ENCODE measurements around the gene TSPAN32. TPM values are rescaled to one million over a fixed set of nuclear protein-coding genes. Genes with fewer than 3 reads are reported as not detected.

Gene TSPAN32, protein sequence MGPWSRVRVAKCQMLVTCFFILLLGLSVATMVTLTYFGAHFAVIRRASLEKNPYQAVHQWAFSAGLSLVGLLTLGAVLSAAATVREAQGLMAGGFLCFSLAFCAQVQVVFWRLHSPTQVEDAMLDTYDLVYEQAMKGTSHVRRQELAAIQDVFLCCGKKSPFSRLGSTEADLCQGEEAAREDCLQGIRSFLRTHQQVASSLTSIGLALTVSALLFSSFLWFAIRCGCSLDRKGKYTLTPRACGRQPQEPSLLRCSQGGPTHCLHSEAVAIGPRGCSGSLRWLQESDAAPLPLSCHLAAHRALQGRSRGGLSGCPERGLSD
- not detected for polyA plus RNA-seq (2013, experiment 1 of 2)
- polyA plus RNA-seq (2013, experiment 2 of 2): 0.01 TPM

- no peak within 1 kb of the TSS for H4K91ac ChIP-seq (ENCODE audit: low read depth, low read length, poor library complexity)
- peaks cover 3% of the 10 kb centered on the region for H3K79me1 ChIP-seq (ENCODE audit: low read depth, low read length)
- no peak within 1 kb of the TSS for H3K4ac ChIP-seq (ENCODE audit: low read length)
- no peak within 1 kb of the TSS for H3K4me3 ChIP-seq (ENCODE audit: low read length in 2 of 2)
- peak within 1 kb of the TSS; percentile 74 for H4K8ac ChIP-seq (ENCODE audit: low read depth, low read length)
- H3K27ac ChIP-seq (replicated peaks; ENCODE audit: low read length): no peak within 1 kb of the TSS
- no CpG with 5 or more reads among the region's 16 CpGs for WGBS, 2 donors (ENCODE audit: extremely low coverage in 2 of 2, insufficient read length in 2 of 2, insufficient replicate concordance in 1 of 2)
- peak within 1 kb of the TSS; percentile 83 for H3K18ac ChIP-seq (ENCODE audit: low read length)
- no peak for DNase-seq (ENCODE audit: low spot score)
- H2BK15ac ChIP-seq (ENCODE audit: low read length): peak within 1 kb of the TSS; percentile 96
- H3K36me3 ChIP-seq (replicated peaks in 1 of 2; ENCODE audit: control insufficient read depth in 2 of 2, insufficient read depth in 2 of 2, low read length in 2 of 2): no peaks in the 10 kb centered on the region
- no peak within 1 kb of the TSS for H2AFZ ChIP-seq (ENCODE audit: low read length)
- H2BK120ac ChIP-seq (ENCODE audit: low read depth, low read length): peak within 1 kb of the TSS; percentile 81
- peak within 1 kb of the TSS; percentile 94 for H2BK12ac ChIP-seq (ENCODE audit: low read length)
- no peaks in the 10 kb centered on the region for H3K9me3 ChIP-seq (replicated peaks in 1 of 2; ENCODE audit: control insufficient read depth in 2 of 2, insufficient read depth in 1 of 2, low read depth in 1 of 2, low read length in 2 of 2)
- H2BK5ac ChIP-seq (ENCODE audit: low read length): peak within 1 kb of the TSS; percentile 87
- H3K14ac ChIP-seq (ENCODE audit: low read length): peak within 1 kb of the TSS; percentile 94
- H3K4me1 ChIP-seq (ENCODE audit: control insufficient read depth in 2 of 2, insufficient read depth in 1 of 2, low read depth in 1 of 2, low read length in 2 of 2): peaks cover 5 to 7% of the 10 kb centered on the region in 2 donors
- no peak within 1 kb of the TSS for H3K4me2 ChIP-seq (ENCODE audit: insufficient read depth, low read length, poor library complexity, severe bottlenecking)
- H2AK5ac ChIP-seq (ENCODE audit: low read depth, low read length): peak within 1 kb of the TSS; percentile 98
- no peak within 1 kb of the TSS for H3K9ac ChIP-seq (ENCODE audit: low read depth, low read length, poor library complexity)
- no peaks in the 10 kb centered on the region for H3K27me3 ChIP-seq (ENCODE audit: control insufficient read depth in 3 of 3, insufficient read depth in 3 of 3, low read depth in 1 of 3, low read length in 3 of 3)
- H3K23ac ChIP-seq (ENCODE audit: low read depth, low read length, poor library complexity): peak within 1 kb of the TSS; percentile 89
These were observed at the start of gene TSPAN32, which contains the start of gene C11orf21 for GRCh38 chr11:2301631-2302305. Gene TSPAN32 (plus strand): TSS chr11:2302013. CDS start chr11:2302150, 137 bp downstream. Gene C11orf21 (minus strand): TSS chr11:2301918. CDS start chr11:2301808, 110 bp downstream.

GRCh38 chr11:2252018-2252417 lies 49.8 kb upstream of the TSPAN32 start:
- H3K79me1 ChIP-seq (ENCODE audit: low read depth, low read length): no peaks in the 10 kb centered on the region
- no peak overlapping the region for H2BK15ac ChIP-seq (ENCODE audit: low read length)
- no peak overlapping the region for H3K23ac ChIP-seq (ENCODE audit: low read depth, low read length, poor library complexity)
- peaks cover 0 to 1% of the 10 kb centered on the region in 2 donors for H3K9me3 ChIP-seq (replicated peaks in 1 of 2; ENCODE audit: control insufficient read depth in 2 of 2, insufficient read depth in 1 of 2, low read depth in 1 of 2, low read length in 2 of 2)
- no peak overlapping the region for H2BK120ac ChIP-seq (ENCODE audit: low read depth, low read length)
- H3K27ac ChIP-seq (replicated peaks; ENCODE audit: low read length): no peak overlapping the region
- no peak overlapping the region for H3K9ac ChIP-seq (ENCODE audit: low read depth, low read length, poor library complexity)
- no peak overlapping the region for H2BK5ac ChIP-seq (ENCODE audit: low read length)
- no peak overlapping the region for H3K4me2 ChIP-seq (ENCODE audit: insufficient read depth, low read length, poor library complexity, severe bottlenecking)
- H2AK5ac ChIP-seq (ENCODE audit: low read depth, low read length): no peak overlapping the region
- no CpG with 5 or more reads among the region's 6 CpGs for WGBS, 2 donors (ENCODE audit: extremely low coverage in 2 of 2, insufficient read length in 2 of 2, insufficient replicate concordance in 1 of 2)
- no peak overlapping the region for H4K91ac ChIP-seq (ENCODE audit: low read depth, low read length, poor library complexity)
- no peak for DNase-seq (ENCODE audit: low spot score)
- no peak overlapping the region for H4K8ac ChIP-seq (ENCODE audit: low read depth, low read length)
- H2BK12ac ChIP-seq (ENCODE audit: low read length): no peak overlapping the region
- H3K27me3 ChIP-seq (ENCODE audit: control insufficient read depth in 3 of 3, insufficient read depth in 3 of 3, low read depth in 1 of 3, low read length in 3 of 3): no peaks in the 10 kb centered on the region
- no peak overlapping the region for H3K14ac ChIP-seq (ENCODE audit: low read length)
- no peak overlapping the region for H3K18ac ChIP-seq (ENCODE audit: low read length)
- no peak overlapping the region for H2AFZ ChIP-seq (ENCODE audit: low read length)
- peaks cover 0 to 10% of the 10 kb centered on the region in 2 donors for H3K4me1 ChIP-seq (ENCODE audit: control insufficient read depth in 2 of 2, insufficient read depth in 1 of 2, low read depth in 1 of 2, low read length in 2 of 2)
- H3K4me3 ChIP-seq (ENCODE audit: low read length in 2 of 2): no peak overlapping the region
- H3K4ac ChIP-seq (ENCODE audit: low read length): no peak overlapping the region
- no peaks in the 10 kb centered on the region for H3K36me3 ChIP-seq (replicated peaks in 1 of 2; ENCODE audit: control insufficient read depth in 2 of 2, insufficient read depth in 2 of 2, low read length in 2 of 2)

DNA sequence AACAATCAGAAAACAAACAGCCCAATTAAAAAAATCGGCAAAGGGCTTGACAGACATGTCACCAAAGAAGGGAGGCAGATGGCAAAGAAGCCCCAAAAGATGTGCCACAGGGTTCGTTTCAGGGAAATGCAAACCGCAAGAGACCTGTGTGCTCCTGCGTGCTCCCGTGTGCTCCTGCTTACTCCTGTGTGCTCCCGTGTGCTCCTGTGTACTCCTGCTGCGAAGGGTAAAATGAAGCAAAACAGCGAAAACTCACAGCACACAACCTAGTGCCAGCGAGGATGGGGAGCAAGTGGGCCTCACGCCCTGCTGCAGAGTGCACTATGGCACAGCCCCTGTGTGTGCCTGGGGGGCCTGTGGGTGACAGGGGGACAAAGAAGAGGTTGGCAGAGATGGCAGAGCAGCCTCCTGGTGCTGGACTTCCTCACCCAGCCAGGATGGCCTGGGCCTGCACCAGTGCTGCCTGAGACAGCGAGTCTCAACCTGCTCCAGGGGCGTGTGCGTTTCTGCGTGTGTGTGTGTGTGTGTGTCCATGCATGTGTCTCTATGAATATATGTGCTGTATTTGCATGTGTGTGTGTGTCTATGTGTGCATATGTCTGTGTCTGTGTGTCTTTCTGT lies 45.4 kb upstream of the TSPAN32 start:
- Histone ChIP-seq H2BK12ac (ENCODE audit: low read length) (peak overlapping the region; percentile 85), H2AK5ac (ENCODE audit: low read depth, low read length) (no peak overlapping the region), H2AFZ (ENCODE audit: low read length) (no peak overlapping the region), H3K4me2 (ENCODE audit: insufficient read depth, low read length, poor library complexity, severe bottlenecking) (no peak overlapping the region), H3K79me1 (ENCODE audit: low read depth, low read length) (no peaks in the 10 kb centered on the region), H3K4me3 (ENCODE audit: low read length in 2 of 2) (no peak overlapping the region), H3K27me3 (ENCODE audit: control insufficient read depth in 3 of 3, insufficient read depth in 3 of 3, low read depth in 1 of 3, low read length in 3 of 3) (peaks cover 0 to 6% (median 0%) of the 10 kb centered on the region in 3 experiments), H2BK120ac (ENCODE audit: low read depth, low read length) (no peak overlapping the region), H3K36me3 (replicated peaks in 1 of 2; ENCODE audit: control insufficient read depth in 2 of 2, insufficient read depth in 2 of 2, low read length in 2 of 2) (no peaks in the 10 kb centered on the region), H2BK15ac (ENCODE audit: low read length) (no peak overlapping the region), H4K8ac (ENCODE audit: low read depth, low read length) (no peak overlapping the region), H3K9me3 (replicated peaks in 1 of 2; ENCODE audit: control insufficient read depth in 2 of 2, insufficient read depth in 1 of 2, low read depth in 1 of 2, low read length in 2 of 2) (peaks cover 0 to 1% of the 10 kb centered on the region in 2 donors), H3K14ac (ENCODE audit: low read length) (peak overlapping the region; percentile 22), H3K9ac (ENCODE audit: low read depth, low read length, poor library complexity) (peak overlapping the region; percentile 51), H3K4ac (ENCODE audit: low read length) (no peak overlapping the region), H3K18ac (ENCODE audit: low read length) (peak overlapping the region; percentile 27), H3K4me1 (ENCODE audit: control insufficient read depth in 2 of 2, insufficient read depth in 1 of 2, low read depth in 1 of 2, low read length in 2 of 2) (no peaks in the 10 kb centered on the region), H4K91ac (ENCODE audit: low read depth, low read length, poor library complexity) (no peak overlapping the region), H3K27ac (replicated peaks; ENCODE audit: low read length) (no peak overlapping the region), H3K23ac (ENCODE audit: low read depth, low read length, poor library complexity) (peak overlapping the region; percentile 21), H2BK5ac (ENCODE audit: low read length) (no peak overlapping the region)
- no peak for DNase-seq (ENCODE audit: low spot score)
- WGBS, 2 donors (ENCODE audit: extremely low coverage in 2 of 2, insufficient read length in 2 of 2, insufficient replicate concordance in 1 of 2): no CpG with 5 or more reads among the region's 14 CpGs
